ENCODE data around the gene PIKFYVE. TPM values are rescaled to one million over a fixed set of nuclear protein-coding genes. Genes with fewer than 3 reads are reported as not detected.
A peak's percentile ranks its signal among the peaks of the same experiment; 100 is the strongest.
"Not testable (repeated sequence)": the region's sequence is repeated elsewhere in the genome, so short reads cannot be mapped to it uniquely, and the experiment has no call there.

Gene PIKFYVE
- polyA plus RNA-seq, 1 donor (not counting 4 experiments of a cell fraction or from before 2014, with no cell fraction given) = 18.4 TPM

- Histone ChIP-seq H2AFZ (ENCODE audit: control insufficient read depth, low read length) (no peak overlapping the region), H3K4me3 (ENCODE audit: control insufficient read depth in 2 of 3, extremely low read depth in 1 of 3, insufficient read depth in 2 of 3, low read depth in 1 of 3, low read length in 3 of 3) (no peak overlapping the region), H4K20me1 (ENCODE audit: control insufficient read depth, extremely low read depth, insufficient read depth, low read length) (no peaks in the 10 kb centered on the region), H3K27me3 (ENCODE audit: control insufficient read depth, extremely low read depth, insufficient read depth, low read length) (no peaks in the 10 kb centered on the region), H3K79me2 (ENCODE audit: control insufficient read depth, insufficient read depth, low read length) (no peaks in the 10 kb centered on the region), H3K9me1 (ENCODE audit: control insufficient read depth, extremely low read depth, insufficient read depth, low read length) (no peaks in the 10 kb centered on the region), H3K9ac (ENCODE audit: control insufficient read depth, extremely low read depth, insufficient read depth, low read length) (no peak overlapping the region), H3K36me3 (ENCODE audit: control insufficient read depth in 2 of 2, extremely low read depth in 1 of 2, insufficient read depth in 2 of 2, low read length in 2 of 2) (no peaks in the 10 kb centered on the region), H3K27ac (ENCODE audit: control insufficient read depth, insufficient read depth, low read length) (no peak overlapping the region), H3K4me1 (ENCODE audit: control insufficient read depth, extremely low read depth, insufficient read depth, low read length) (no peaks in the 10 kb centered on the region), H3K4me2 (ENCODE audit: control insufficient read depth, extremely low read depth, insufficient read depth, low read depth, low read length) (no peak overlapping the region), H3K9me3 (ENCODE audit: control insufficient read depth, low read depth, low read length) (no peaks in the 10 kb centered on the region)
- DNase-seq (ENCODE audit: low read depth, low spot score) (no peak), FAIRE-seq (peak; percentile 66)
- dilution Hi-C loops (cut with MboI; ENCODE audit: extremely low pct_ligation_motif_present, low sequenced_read_pairs) = no loop called here
- TF ChIP-seq CTCF (optimal IDR thresholded peaks at IDR 0.05 in 1 of 3, IDR thresholded peaks at IDR 0.05 in 1 of 3, conservative IDR thresholded peaks at IDR 0.05 in 1 of 3; ENCODE audit: extremely low read depth in 1 of 3, insufficient read depth in 2 of 3, low read length in 3 of 3) (peak; percentile 65 to 73 (median 73)), EZH2 (IDR thresholded peaks at IDR 0.05; ENCODE audit: low read length) (no peak)
These were observed 107.5 kb downstream of the PIKFYVE start for GRCh38 chr2:208373460-208374089.

- dilution Hi-C loops (cut with MboI; ENCODE audit: extremely low pct_ligation_motif_present, low sequenced_read_pairs) = no loop called here
- H3K36me3 ChIP-seq (ENCODE audit: control insufficient read depth in 2 of 2, extremely low read depth in 1 of 2, insufficient read depth in 2 of 2, low read length in 2 of 2) = no peaks in the 10 kb centered on the region
- DNase-seq (ENCODE audit: low read depth, low spot score) (no peak), FAIRE-seq (no peak)
- no peaks in the 10 kb centered on the region for H4K20me1 ChIP-seq (ENCODE audit: control insufficient read depth, extremely low read depth, insufficient read depth, low read length)
- no peaks in the 10 kb centered on the region for H3K4me1 ChIP-seq (ENCODE audit: control insufficient read depth, extremely low read depth, insufficient read depth, low read length)
- no peak for TF ChIP-seq CTCF (optimal IDR thresholded peaks at IDR 0.05 in 1 of 3, IDR thresholded peaks at IDR 0.05 in 1 of 3, conservative IDR thresholded peaks at IDR 0.05 in 1 of 3; ENCODE audit: extremely low read depth in 1 of 3, insufficient read depth in 2 of 3, low read length in 3 of 3)
- no peak for TF ChIP-seq EZH2 (IDR thresholded peaks at IDR 0.05; ENCODE audit: low read length)
- no peak overlapping the region for H3K9ac ChIP-seq (ENCODE audit: control insufficient read depth, extremely low read depth, insufficient read depth, low read length)
- H2AFZ ChIP-seq (ENCODE audit: control insufficient read depth, low read length) = no peak overlapping the region
- H3K4me2 ChIP-seq (ENCODE audit: control insufficient read depth, extremely low read depth, insufficient read depth, low read depth, low read length) = no peak overlapping the region
- H3K79me2 ChIP-seq (ENCODE audit: control insufficient read depth, insufficient read depth, low read length) = no peaks in the 10 kb centered on the region
- no peaks in the 10 kb centered on the region for H3K27me3 ChIP-seq (ENCODE audit: control insufficient read depth, extremely low read depth, insufficient read depth, low read length)
- no peak overlapping the region for H3K27ac ChIP-seq (ENCODE audit: control insufficient read depth, insufficient read depth, low read length)
- no peaks in the 10 kb centered on the region for H3K9me3 ChIP-seq (ENCODE audit: control insufficient read depth, low read depth, low read length)
- no peak overlapping the region for H3K4me3 ChIP-seq (ENCODE audit: control insufficient read depth in 2 of 3, extremely low read depth in 1 of 3, insufficient read depth in 2 of 3, low read depth in 1 of 3, low read length in 3 of 3)
- H3K9me1 ChIP-seq (ENCODE audit: control insufficient read depth, extremely low read depth, insufficient read depth, low read length) = no peaks in the 10 kb centered on the region
These were observed 109.5 kb downstream of the PIKFYVE start for GRCh38 chr2:208375491-208376068.

GRCh38 chr2:208377344-208377860, 111.3 kb downstream of the PIKFYVE start:
- H3K9me1 ChIP-seq (ENCODE audit: control insufficient read depth, extremely low read depth, insufficient read depth, low read length); H3K27ac ChIP-seq (ENCODE audit: control insufficient read depth, insufficient read depth, low read length); H3K4me1 ChIP-seq (ENCODE audit: control insufficient read depth, extremely low read depth, insufficient read depth, low read length); H2AFZ ChIP-seq (ENCODE audit: control insufficient read depth, low read length); H3K9me3 ChIP-seq (ENCODE audit: control insufficient read depth, low read depth, low read length); H3K9ac ChIP-seq (ENCODE audit: control insufficient read depth, extremely low read depth, insufficient read depth, low read length); FAIRE-seq; dilution Hi-C loops (cut with MboI; ENCODE audit: extremely low pct_ligation_motif_present, low sequenced_read_pairs); H3K4me3 ChIP-seq (ENCODE audit: control insufficient read depth in 2 of 3, extremely low read depth in 1 of 3, insufficient read depth in 2 of 3, low read depth in 1 of 3, low read length in 3 of 3); H3K79me2 ChIP-seq (ENCODE audit: control insufficient read depth, insufficient read depth, low read length); H3K4me2 ChIP-seq (ENCODE audit: control insufficient read depth, extremely low read depth, insufficient read depth, low read depth, low read length); H3K27me3 ChIP-seq (ENCODE audit: control insufficient read depth, extremely low read depth, insufficient read depth, low read length); H4K20me1 ChIP-seq (ENCODE audit: control insufficient read depth, extremely low read depth, insufficient read depth, low read length); H3K36me3 ChIP-seq (ENCODE audit: control insufficient read depth in 2 of 2, extremely low read depth in 1 of 2, insufficient read depth in 2 of 2, low read length in 2 of 2); DNase-seq (ENCODE audit: low read depth, low spot score): not testable (repeated sequence)
